ENCODE measurements around the gene THSD4.

DNA sequence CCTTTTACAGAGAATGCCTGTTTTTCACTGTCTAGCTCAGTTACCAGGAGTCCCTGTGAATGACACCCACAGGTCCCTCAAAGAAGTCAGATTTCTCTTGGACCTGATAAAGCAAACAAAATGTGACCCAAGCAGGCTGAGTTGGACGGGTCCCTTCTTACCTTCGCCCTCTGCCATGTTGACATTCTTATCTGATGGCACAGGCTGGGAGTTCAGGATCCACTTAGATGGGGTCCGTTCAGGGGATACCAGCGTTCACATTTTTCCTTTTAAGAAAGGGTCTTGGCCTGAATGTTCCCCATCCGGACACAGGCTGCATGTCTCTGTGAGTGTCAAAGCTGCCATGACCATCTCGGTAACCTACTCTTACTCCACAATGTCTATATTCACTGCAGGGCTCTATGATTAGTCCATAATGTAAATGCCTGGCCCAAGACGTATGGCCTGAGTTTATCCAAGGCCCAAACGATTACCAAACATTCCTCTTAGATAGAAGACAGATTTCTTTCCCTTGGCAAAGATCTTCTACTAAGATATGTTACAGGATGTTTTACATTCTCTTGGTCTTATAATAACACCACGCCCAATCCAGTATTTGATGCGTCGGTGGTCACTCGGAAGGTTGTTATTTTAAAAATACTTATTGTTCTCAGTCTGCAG, 179.1 kb downstream of the THSD4 start:
- TF ChIP-seq, protein P1, sequence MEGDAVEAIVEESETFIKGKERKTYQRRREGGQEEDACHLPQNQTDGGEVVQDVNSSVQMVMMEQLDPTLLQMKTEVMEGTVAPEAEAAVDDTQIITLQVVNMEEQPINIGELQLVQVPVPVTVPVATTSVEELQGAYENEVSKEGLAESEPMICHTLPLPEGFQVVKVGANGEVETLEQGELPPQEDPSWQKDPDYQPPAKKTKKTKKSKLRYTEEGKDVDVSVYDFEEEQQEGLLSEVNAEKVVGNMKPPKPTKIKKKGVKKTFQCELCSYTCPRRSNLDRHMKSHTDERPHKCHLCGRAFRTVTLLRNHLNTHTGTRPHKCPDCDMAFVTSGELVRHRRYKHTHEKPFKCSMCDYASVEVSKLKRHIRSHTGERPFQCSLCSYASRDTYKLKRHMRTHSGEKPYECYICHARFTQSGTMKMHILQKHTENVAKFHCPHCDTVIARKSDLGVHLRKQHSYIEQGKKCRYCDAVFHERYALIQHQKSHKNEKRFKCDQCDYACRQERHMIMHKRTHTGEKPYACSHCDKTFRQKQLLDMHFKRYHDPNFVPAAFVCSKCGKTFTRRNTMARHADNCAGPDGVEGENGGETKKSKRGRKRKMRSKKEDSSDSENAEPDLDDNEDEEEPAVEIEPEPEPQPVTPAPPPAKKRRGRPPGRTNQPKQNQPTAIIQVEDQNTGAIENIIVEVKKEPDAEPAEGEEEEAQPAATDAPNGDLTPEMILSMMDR (IDR thresholded peaks at IDR 0.05): no peak
- TF ChIP-seq POLR2A (IDR thresholded peaks at IDR 0.05): no peak

Data from suprapubic skin (tissue), 3 donors.